ENCODE results near the gene OTOG. TPM values are rescaled to one million over a fixed set of nuclear protein-coding genes. Genes with fewer than 3 reads are reported as not detected.

Gene OTOG
- total and polyA plus RNA-seq, 2 donors (not counting 1 experiment from before 2014, with no cell fraction given): not detected

DNA sequence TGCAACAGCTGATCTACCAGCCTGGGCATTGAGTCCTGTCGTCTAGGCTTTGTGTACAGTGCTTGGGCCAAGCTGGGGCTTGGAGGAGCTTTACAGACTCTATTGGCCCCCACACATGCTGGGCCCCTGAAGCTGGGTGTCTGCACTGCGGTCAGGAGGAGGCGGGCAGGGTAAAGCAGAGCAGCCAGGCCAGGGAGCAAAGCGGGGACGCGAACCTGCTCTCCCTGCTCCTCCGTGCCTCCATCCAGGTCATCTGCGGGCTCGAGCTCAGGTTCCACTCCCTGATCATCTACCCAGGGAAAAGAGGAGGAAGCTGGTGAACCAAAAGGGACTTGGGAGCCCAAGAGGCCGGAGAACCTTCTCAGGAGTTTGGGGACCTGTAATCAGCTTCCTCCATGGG, 29.9 kb upstream of the OTOG start:
- Histone ChIP-seq H3K4me2 (replicated peaks; ENCODE audit: low read depth, low read length, poor library complexity, severe bottlenecking) (no peak overlapping the region), H3K4me1 (ENCODE audit: control insufficient read depth in 2 of 2, insufficient read depth in 2 of 2, low read length in 2 of 2) (no peaks in the 10 kb centered on the region), H3K27me3 (replicated peaks in 1 of 4; ENCODE audit: control extremely low read depth in 1 of 4, control insufficient read depth in 3 of 4, insufficient read depth in 4 of 4, low read length in 3 of 4) (peaks cover 0 to 2% (median 0%) of the 10 kb centered on the region in 4 experiments), H3K9ac (ENCODE audit: low read length) (no peak overlapping the region), H3K36me3 (replicated peaks in 1 of 2; ENCODE audit: control extremely low read depth in 1 of 2, control insufficient read depth in 1 of 2, extremely low read depth in 1 of 2, insufficient read depth in 2 of 2, low read length in 1 of 2) (no peaks in the 10 kb centered on the region), H4K20me1 (ENCODE audit: control insufficient read depth, insufficient read depth, low read length, poor library complexity, severe bottlenecking) (no peaks in the 10 kb centered on the region), H3K79me2 (ENCODE audit: control insufficient read depth, insufficient read depth, low read length) (no peaks in the 10 kb centered on the region), H3K4me3 (ENCODE audit: control extremely low read depth in 1 of 5, extremely low read depth in 1 of 5, insufficient read depth in 1 of 5, low read depth in 2 of 5, low read length in 4 of 5) (no peak overlapping the region), H3K9me3 (ENCODE audit: control extremely low read depth in 1 of 3, control insufficient read depth in 2 of 3, insufficient read depth in 1 of 3, low read length in 2 of 3) (no peaks in the 10 kb centered on the region), H3K27ac (ENCODE audit: low read length in 2 of 2) (no peak overlapping the region), H2AFZ (ENCODE audit: insufficient read depth, low read depth, low read length, poor library complexity, severe bottlenecking) (no peak overlapping the region)
- ChIA-PET POLR2A (no interaction called here), CTCF (interaction anchor here (1.7 kb wide), 1 partner anchor 134 kb away, joined by 5 read pairs; no protein-coding TSS in a partner anchor)
- intact Hi-C loops (cut with micrococcal nuclease): no loop called here
- Mint-ChIP-seq H3K27ac (no peak overlapping the region), H3K27me3 (peaks cover 13% of the 10 kb centered on the region), H3K4me3 (no peak overlapping the region), H3K4me1 (no peaks in the 10 kb centered on the region), H3K9me3 (ENCODE audit: insufficient read depth) (no peaks in the 10 kb centered on the region)
- ATAC-seq (ENCODE audit: low read depth) (no peak), DNase-seq (no peak)
- TF ChIP-seq CTCF (IDR thresholded peaks at IDR 0.05) (no peak), EZH2 (IDR thresholded peaks at IDR 0.05; ENCODE audit: borderline replicate concordance, insufficient read depth, low read depth, low read length, poor library complexity, severe bottlenecking) (no peak)
- WGBS (ENCODE audit: insufficient coverage): 84% methylated on average over 8 of the region's 10 CpGs

DNA sequence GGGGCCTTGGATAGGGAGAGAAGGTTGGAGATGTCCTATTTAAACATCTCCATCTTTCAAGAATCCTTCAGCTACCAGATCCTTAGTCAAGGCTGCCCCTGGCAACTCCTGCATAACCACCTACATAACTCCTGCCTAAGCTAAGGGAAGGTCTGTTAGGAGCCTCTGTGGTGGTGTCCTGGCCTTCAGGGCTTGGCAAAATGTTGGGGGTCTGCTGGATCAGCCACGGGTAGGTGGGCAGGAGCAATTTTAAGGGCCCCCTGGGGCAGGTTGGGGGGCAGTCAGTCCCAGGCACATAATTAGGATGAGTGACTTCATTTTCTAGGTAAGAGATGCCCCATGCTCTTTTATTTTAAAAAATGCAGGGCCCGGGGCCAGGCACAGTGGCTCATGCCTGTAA, 28.7 kb upstream of the OTOG start:
- H3K9me3 ChIP-seq (ENCODE audit: control extremely low read depth in 1 of 3, control insufficient read depth in 2 of 3, insufficient read depth in 1 of 3, low read length in 2 of 3): no peaks in the 10 kb centered on the region
- Mint-ChIP-seq H3K4me1 (no peaks in the 10 kb centered on the region), H3K9me3 (ENCODE audit: insufficient read depth) (no peaks in the 10 kb centered on the region), H3K4me3 (no peak overlapping the region), H3K27ac (no peak overlapping the region), H3K27me3 (peaks cover 6% of the 10 kb centered on the region)
- H3K4me2 ChIP-seq (replicated peaks; ENCODE audit: low read depth, low read length, poor library complexity, severe bottlenecking): no peak overlapping the region
- no peak overlapping the region for H3K4me3 ChIP-seq (ENCODE audit: control extremely low read depth in 1 of 5, extremely low read depth in 1 of 5, insufficient read depth in 1 of 5, low read depth in 2 of 5, low read length in 4 of 5)
- 77% methylated on average over 2 of the region's 2 CpGs for WGBS (ENCODE audit: insufficient coverage)
- H3K4me1 ChIP-seq (ENCODE audit: control insufficient read depth in 2 of 2, insufficient read depth in 2 of 2, low read length in 2 of 2): no peaks in the 10 kb centered on the region
- no peaks in the 10 kb centered on the region for H3K36me3 ChIP-seq (replicated peaks in 1 of 2; ENCODE audit: control extremely low read depth in 1 of 2, control insufficient read depth in 1 of 2, extremely low read depth in 1 of 2, insufficient read depth in 2 of 2, low read length in 1 of 2)
- no peak for DNase-seq
- no peak for ATAC-seq (ENCODE audit: low read depth)
- H3K9ac ChIP-seq (ENCODE audit: low read length): no peak overlapping the region
- H2AFZ ChIP-seq (ENCODE audit: insufficient read depth, low read depth, low read length, poor library complexity, severe bottlenecking): no peak overlapping the region
- ChIA-PET CTCF (interaction anchor here (1.0 to 1.9 kb wide), 3 partner anchors 10 to 135 kb away, joined by 4 to 10 read pairs (median 5); no protein-coding TSS in a partner anchor), POLR2A (no interaction called here)
- TF ChIP-seq EZH2 (IDR thresholded peaks at IDR 0.05; ENCODE audit: borderline replicate concordance, insufficient read depth, low read depth, low read length, poor library complexity, severe bottlenecking) (no peak), CTCF (IDR thresholded peaks at IDR 0.05) (no peak)
- intact Hi-C loops (cut with micrococcal nuclease): no loop called here
- H4K20me1 ChIP-seq (ENCODE audit: control insufficient read depth, insufficient read depth, low read length, poor library complexity, severe bottlenecking): no peaks in the 10 kb centered on the region
- H3K27me3 ChIP-seq (replicated peaks in 1 of 4; ENCODE audit: control extremely low read depth in 1 of 4, control insufficient read depth in 3 of 4, insufficient read depth in 4 of 4, low read length in 3 of 4): peaks cover 0 to 2% (median 0%) of the 10 kb centered on the region in 4 experiments
- no peak overlapping the region for H3K27ac ChIP-seq (ENCODE audit: low read length in 2 of 2)
- H3K79me2 ChIP-seq (ENCODE audit: control insufficient read depth, insufficient read depth, low read length): no peaks in the 10 kb centered on the region
